GM11168 (cell line): ENCODE results near the gene MROH2A.

Experiments
- in situ Hi-C: fragments of 300-500 bp; cut with MboI; formaldehyde crosslinking; loops from one replicate; pipeline ENCODE4 v1.12.0; 2022; ENCODE audit warnings: low sequenced_read_pairs; ENCODE audit not compliant: unreplicated experiment

Gene MROH2A

DNA sequence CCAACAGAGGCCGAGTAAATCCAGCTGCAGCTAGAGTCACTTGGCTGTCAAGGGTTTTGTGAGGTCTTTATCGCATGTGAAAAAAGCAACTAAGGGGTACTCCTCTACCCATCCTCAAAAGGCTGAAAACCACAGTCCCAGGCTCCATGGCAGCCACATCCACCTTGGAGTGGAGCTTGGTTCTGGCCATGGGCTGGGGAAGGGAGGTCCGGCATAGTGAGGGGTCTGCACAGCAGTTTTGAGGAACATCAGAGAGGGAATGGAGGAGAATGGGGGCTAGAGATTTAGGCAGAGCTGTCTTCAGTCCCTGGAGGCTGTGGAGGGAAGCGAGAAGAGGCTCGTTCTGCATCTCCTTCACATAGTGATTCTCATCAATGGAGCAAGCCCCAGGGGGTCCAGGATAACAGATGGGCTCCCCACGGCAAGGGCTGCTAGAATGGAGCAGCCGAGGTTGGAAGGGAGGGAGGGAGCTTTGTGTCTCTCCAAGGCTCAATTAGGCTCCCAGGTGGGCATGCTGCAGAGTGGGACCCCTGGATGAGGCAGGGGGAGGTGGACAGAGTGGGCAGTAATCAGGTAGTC is 21.0 kb downstream of the MROH2A start:
- in situ Hi-C loops: no loop called here

- in situ Hi-C loops: no loop called here
These were observed 21.6 kb downstream of the MROH2A start for GRCh38 chr2:233799716-233800115.

GRCh38 chr2:233800208-233800607 is 22.1 kb downstream of the MROH2A start:
- in situ Hi-C loops: no loop called here

- in situ Hi-C loops: no loop called here
These were observed 23.4 kb downstream of the MROH2A start for GRCh38 chr2:233801357-233802131.

- in situ Hi-C loops: no loop called here
These were observed 24.1 kb downstream of the MROH2A start for GRCh38 chr2:233802132-233802815.

- in situ Hi-C loops: no loop called here
These were observed 25.3 kb downstream of the MROH2A start for GRCh38 chr2:233803292-233803911.

- in situ Hi-C loops: no loop called here
These were observed 25.9 kb downstream of the MROH2A start for GRCh38 chr2:233803994-233804393.

- in situ Hi-C loops: no loop called here
These were observed 29.2 kb downstream of the MROH2A start for GRCh38 chr2:233807215-233807865.

- in situ Hi-C loops: no loop called here
These were observed 30.1 kb downstream of the MROH2A start for GRCh38 chr2:233807966-233808935.

GRCh38 chr2:233810385-233810784 is 32.3 kb downstream of the MROH2A start:
- in situ Hi-C loops: no loop called here

DNA sequence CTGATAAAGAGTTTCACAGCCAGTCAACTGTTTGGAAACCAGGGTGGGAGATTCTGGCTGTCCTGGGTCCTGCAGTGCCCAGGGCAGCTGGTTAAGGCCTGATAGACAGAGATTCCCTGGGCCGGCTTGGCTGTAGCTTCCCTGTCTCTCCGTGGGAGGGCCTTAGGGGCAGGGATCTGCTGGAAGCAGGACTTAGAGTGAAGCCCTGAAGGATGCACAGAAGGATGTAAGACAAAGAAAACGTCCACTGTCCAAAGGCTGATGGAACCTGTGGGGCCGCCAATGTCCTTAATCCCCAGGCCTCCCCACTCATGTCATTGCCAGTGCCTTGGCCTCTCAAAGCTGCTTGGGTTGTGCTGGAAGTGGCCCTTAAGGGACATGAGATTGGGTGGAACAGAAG is 33.0 kb downstream of the MROH2A start:
- in situ Hi-C loops: no loop called here

GRCh38 chr2:233811732-233812131 is 33.6 kb downstream of the MROH2A start:
- in situ Hi-C loops: no loop called here

DNA sequence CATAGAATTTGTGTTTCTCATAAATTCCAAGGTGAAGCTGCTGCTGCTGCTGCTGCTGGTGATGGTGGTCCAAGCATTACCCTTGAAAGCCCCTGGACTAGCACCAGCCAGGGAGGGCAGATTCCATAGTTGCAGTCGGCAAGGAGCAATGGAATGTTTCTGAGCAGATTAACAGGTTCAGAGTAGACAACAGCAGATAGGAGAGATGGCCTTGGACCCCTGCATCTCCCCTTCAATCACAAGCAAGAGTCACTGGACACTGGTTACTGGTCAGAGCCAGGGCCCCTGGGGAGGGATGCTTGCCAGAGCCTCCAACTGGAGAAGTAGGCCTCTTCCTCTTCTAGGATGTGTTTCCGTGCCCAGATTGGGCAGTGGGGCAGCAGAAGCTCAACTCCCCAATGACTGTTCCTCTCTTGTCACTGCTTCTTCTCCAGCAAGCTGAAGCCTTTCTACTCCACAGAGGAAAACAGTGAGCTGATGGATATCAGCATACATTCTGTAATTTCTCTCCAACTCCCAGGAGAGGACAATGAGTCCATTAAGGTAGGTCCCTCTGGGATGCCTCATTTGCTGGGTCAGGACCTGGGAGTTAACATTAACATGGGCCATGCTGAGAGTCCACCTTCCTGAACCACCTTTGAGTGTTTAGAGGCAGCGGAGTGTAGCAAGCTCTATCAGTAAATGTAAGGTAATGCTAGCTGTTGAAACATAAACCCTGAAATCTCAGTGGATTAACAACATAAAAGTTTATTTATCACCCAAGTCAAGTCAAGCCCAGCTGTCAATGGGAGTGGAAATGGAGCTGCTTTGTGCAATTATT is 35.3 kb downstream of the MROH2A start:
- in situ Hi-C loops: no loop called here

DNA sequence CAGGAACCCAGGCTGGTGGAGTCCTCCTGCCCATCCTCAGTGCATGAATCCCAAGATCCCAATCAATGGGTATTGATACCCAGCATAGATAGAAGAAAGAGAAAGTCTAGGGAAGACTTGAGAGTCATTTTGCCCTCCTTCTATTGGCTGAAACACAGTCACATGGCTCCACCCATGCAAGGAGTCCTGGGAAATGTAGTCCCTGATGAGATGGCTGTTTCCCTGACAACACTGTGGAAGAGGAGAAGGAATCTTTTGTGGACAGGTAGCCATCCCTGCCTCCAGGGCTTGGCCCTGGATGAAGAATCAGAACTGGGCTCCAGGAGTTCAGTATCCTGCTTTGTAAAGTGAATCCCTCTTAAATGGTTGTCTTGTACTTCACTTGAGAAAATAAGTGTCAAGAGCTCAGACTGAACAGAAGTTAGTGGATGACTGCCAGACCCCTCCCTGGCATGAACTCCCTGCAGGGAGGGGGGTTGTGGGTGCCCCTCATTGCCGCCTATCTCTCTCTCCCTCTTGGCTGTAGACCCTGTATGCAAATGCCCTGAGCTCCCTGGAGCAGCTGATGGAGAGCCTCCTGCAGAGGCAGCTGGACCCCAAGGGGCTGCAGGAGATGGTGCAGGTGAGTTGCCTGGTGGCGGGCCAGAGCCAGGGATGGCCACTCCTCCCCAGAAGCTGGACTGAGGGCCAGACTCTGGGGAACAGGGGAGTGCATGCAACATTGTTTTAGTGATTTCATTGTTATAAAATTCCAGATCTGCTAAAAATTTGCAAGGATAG is 36.1 kb downstream of the MROH2A start:
- in situ Hi-C loops: no loop called here

- in situ Hi-C loops: no loop called here
These were observed 37.7 kb downstream of the MROH2A start for GRCh38 chr2:233815861-233816260.

DNA sequence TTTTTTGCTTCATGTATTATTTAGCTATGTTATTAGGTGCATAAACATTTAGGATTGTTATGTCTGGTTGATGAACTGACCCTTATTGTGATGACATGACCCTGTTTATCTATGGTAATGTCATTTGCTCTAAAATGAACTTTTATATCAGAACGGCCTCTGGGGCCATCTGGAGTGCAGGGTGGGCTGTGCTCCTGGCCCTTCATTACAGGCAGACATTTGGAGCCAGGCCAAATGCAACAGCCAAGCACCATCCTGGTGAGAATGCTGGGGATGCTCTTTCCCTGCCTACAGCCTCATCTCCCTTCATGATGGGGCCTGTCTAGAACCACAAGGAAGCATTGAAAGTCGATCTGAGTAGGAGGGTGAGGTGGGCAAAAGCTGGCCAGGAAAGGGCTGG is 38.2 kb downstream of the MROH2A start:
- in situ Hi-C loops: no loop called here

GRCh38 chr2:233816771-233817170 is 38.6 kb downstream of the MROH2A start:
- in situ Hi-C loops: no loop called here

- in situ Hi-C loops: no loop called here
These were observed 39.3 kb downstream of the MROH2A start for GRCh38 chr2:233817361-233817911.
